Measurements from ENCODE around the gene SPTBN4.
A peak's percentile ranks its signal among the peaks of the same experiment; 100 is the strongest.
"Not testable (repeated sequence)": the region's sequence is repeated elsewhere in the genome, so short reads cannot be mapped to it uniquely, and the experiment has no call there.

Gene SPTBN4

GRCh38 chr19:40546153-40546841 is 79.5 kb downstream of the SPTBN4 start:
- H2BK12ac ChIP-seq (ENCODE audit: low read length); H3K4me2 ChIP-seq (ENCODE audit: low read length); H3K14ac ChIP-seq (ENCODE audit: low read length); H3K4ac ChIP-seq (ENCODE audit: low read depth, low read length); H2AK5ac ChIP-seq (ENCODE audit: low read length); H2BK5ac ChIP-seq (ENCODE audit: low read depth, low read length, poor library complexity); H4K12ac ChIP-seq (ENCODE audit: low read depth, low read length); H3K4me1 ChIP-seq (ENCODE audit: control insufficient read depth in 1 of 2, insufficient read depth in 2 of 2, low read length in 2 of 2); H4K8ac ChIP-seq (ENCODE audit: low read depth, low read length); H3K4me3 ChIP-seq (ENCODE audit: low read depth, low read length); H3K9ac ChIP-seq (ENCODE audit: low read length); H3K36me3 ChIP-seq (ENCODE audit: control insufficient read depth in 1 of 2, insufficient read depth in 2 of 2, low read length in 2 of 2); H4K91ac ChIP-seq (ENCODE audit: low read depth, low read length); H3K18ac ChIP-seq (ENCODE audit: low read length); H3K9me3 ChIP-seq (ENCODE audit: insufficient read depth, low read depth, low read length); H3K27ac ChIP-seq (ENCODE audit: low read depth, low read length); H3K27me3 ChIP-seq (ENCODE audit: insufficient read depth, low read length); H2BK120ac ChIP-seq (ENCODE audit: insufficient read depth, low read length, poor library complexity); DNase-seq; H3K23ac ChIP-seq (ENCODE audit: low read length); H2AFZ ChIP-seq (ENCODE audit: insufficient read depth, low read length, poor library complexity); H3K79me1 ChIP-seq (ENCODE audit: low read length); H3K79me2 ChIP-seq (ENCODE audit: control insufficient read depth, insufficient read depth, low read length, poor library complexity): not testable (repeated sequence)
- WGBS (ENCODE audit: extremely low coverage, insufficient coverage, insufficient read length), result no CpG with 5 or more reads among the region's 3 CpGs

- not testable (repeated sequence) for H2AK5ac ChIP-seq (ENCODE audit: low read length); H3K27ac ChIP-seq (ENCODE audit: low read depth, low read length); H4K8ac ChIP-seq (ENCODE audit: low read depth, low read length); H3K27me3 ChIP-seq (ENCODE audit: insufficient read depth, low read length); H3K79me1 ChIP-seq (ENCODE audit: low read length); H4K91ac ChIP-seq (ENCODE audit: low read depth, low read length); H3K23ac ChIP-seq (ENCODE audit: low read length); H2BK12ac ChIP-seq (ENCODE audit: low read length); H3K79me2 ChIP-seq (ENCODE audit: control insufficient read depth, insufficient read depth, low read length, poor library complexity); H3K18ac ChIP-seq (ENCODE audit: low read length); H4K12ac ChIP-seq (ENCODE audit: low read depth, low read length); H3K36me3 ChIP-seq (ENCODE audit: control insufficient read depth in 1 of 2, insufficient read depth in 2 of 2, low read length in 2 of 2); H3K4me2 ChIP-seq (ENCODE audit: low read length); H3K4ac ChIP-seq (ENCODE audit: low read depth, low read length); H3K9me3 ChIP-seq (ENCODE audit: insufficient read depth, low read depth, low read length); DNase-seq; H3K14ac ChIP-seq (ENCODE audit: low read length); H2BK120ac ChIP-seq (ENCODE audit: insufficient read depth, low read length, poor library complexity); H3K9ac ChIP-seq (ENCODE audit: low read length); H2BK5ac ChIP-seq (ENCODE audit: low read depth, low read length, poor library complexity); H2AFZ ChIP-seq (ENCODE audit: insufficient read depth, low read length, poor library complexity); H3K4me3 ChIP-seq (ENCODE audit: low read depth, low read length); H3K4me1 ChIP-seq (ENCODE audit: control insufficient read depth in 1 of 2, insufficient read depth in 2 of 2, low read length in 2 of 2)
- WGBS (ENCODE audit: extremely low coverage, insufficient coverage, insufficient read length), result no CpG with 5 or more reads among the region's 4 CpGs
Measured at GRCh38 chr19:40547190-40547589, 80.4 kb downstream of the SPTBN4 start.

GRCh38 chr19:40547836-40548235 is 81.0 kb downstream of the SPTBN4 start:
- Histone ChIP-seq H3K4me2 (ENCODE audit: low read length) (no peak overlapping the region), H3K4me1 (ENCODE audit: control insufficient read depth in 1 of 2, insufficient read depth in 2 of 2, low read length in 2 of 2) (peaks cover 0 to 2% of the 10 kb centered on the region in 2 experiments), H2AK5ac (ENCODE audit: low read length) (no peak overlapping the region), H3K27me3 (ENCODE audit: insufficient read depth, low read length) (no peaks in the 10 kb centered on the region), H3K9ac (ENCODE audit: low read length) (no peak overlapping the region), H3K27ac (ENCODE audit: low read depth, low read length) (no peak overlapping the region), H4K12ac (ENCODE audit: low read depth, low read length) (no peak overlapping the region), H3K79me1 (ENCODE audit: low read length) (no peaks in the 10 kb centered on the region), H3K14ac (ENCODE audit: low read length) (no peak overlapping the region), H3K4ac (ENCODE audit: low read depth, low read length) (no peak overlapping the region), H2BK12ac (ENCODE audit: low read length) (no peak overlapping the region), H2BK120ac (ENCODE audit: insufficient read depth, low read length, poor library complexity) (no peak overlapping the region), H2BK5ac (ENCODE audit: low read depth, low read length, poor library complexity) (no peak overlapping the region), H4K91ac (ENCODE audit: low read depth, low read length) (no peak overlapping the region), H4K8ac (ENCODE audit: low read depth, low read length) (no peak overlapping the region), H3K79me2 (ENCODE audit: control insufficient read depth, insufficient read depth, low read length, poor library complexity) (no peaks in the 10 kb centered on the region), H3K36me3 (ENCODE audit: control insufficient read depth in 1 of 2, insufficient read depth in 2 of 2, low read length in 2 of 2) (no peaks in the 10 kb centered on the region), H3K23ac (ENCODE audit: low read length) (no peak overlapping the region), H3K18ac (ENCODE audit: low read length) (no peak overlapping the region), H3K9me3 (ENCODE audit: insufficient read depth, low read depth, low read length) (no peaks in the 10 kb centered on the region), H2AFZ (ENCODE audit: insufficient read depth, low read length, poor library complexity) (no peak overlapping the region), H3K4me3 (ENCODE audit: low read depth, low read length) (no peak overlapping the region)
- no CpG with 5 or more reads among the region's 1 CpG for WGBS (ENCODE audit: extremely low coverage, insufficient coverage, insufficient read length)
- DNase-seq, result no peak

GRCh38 chr19:40549007-40549708 is 82.4 kb downstream of the SPTBN4 start:
- Histone ChIP-seq H3K4ac (ENCODE audit: low read depth, low read length) (no peak overlapping the region), H2AK5ac (ENCODE audit: low read length) (no peak overlapping the region), H3K79me2 (ENCODE audit: control insufficient read depth, insufficient read depth, low read length, poor library complexity) (no peaks in the 10 kb centered on the region), H2BK5ac (ENCODE audit: low read depth, low read length, poor library complexity) (no peak overlapping the region), H2BK120ac (ENCODE audit: insufficient read depth, low read length, poor library complexity) (no peak overlapping the region), H4K8ac (ENCODE audit: low read depth, low read length) (no peak overlapping the region), H4K12ac (ENCODE audit: low read depth, low read length) (no peak overlapping the region), H3K18ac (ENCODE audit: low read length) (no peak overlapping the region), H3K4me2 (ENCODE audit: low read length) (peak overlapping the region; percentile 36), H3K23ac (ENCODE audit: low read length) (no peak overlapping the region), H2AFZ (ENCODE audit: insufficient read depth, low read length, poor library complexity) (peak overlapping the region; percentile 69), H3K4me3 (ENCODE audit: low read depth, low read length) (no peak overlapping the region), H3K14ac (ENCODE audit: low read length) (peak overlapping the region; percentile 45), H3K9me3 (ENCODE audit: insufficient read depth, low read depth, low read length) (peaks cover 1% of the 10 kb centered on the region), H3K4me1 (ENCODE audit: control insufficient read depth in 1 of 2, insufficient read depth in 2 of 2, low read length in 2 of 2) (peaks cover 0 to 2% of the 10 kb centered on the region in 2 experiments), H3K27me3 (ENCODE audit: insufficient read depth, low read length) (peaks cover under 1% of the 10 kb centered on the region), H2BK12ac (ENCODE audit: low read length) (no peak overlapping the region), H3K79me1 (ENCODE audit: low read length) (no peaks in the 10 kb centered on the region), H3K27ac (ENCODE audit: low read depth, low read length) (no peak overlapping the region), H3K9ac (ENCODE audit: low read length) (no peak overlapping the region), H4K91ac (ENCODE audit: low read depth, low read length) (no peak overlapping the region), H3K36me3 (ENCODE audit: control insufficient read depth in 1 of 2, insufficient read depth in 2 of 2, low read length in 2 of 2) (no peaks in the 10 kb centered on the region)
- whole genome bisulfite sequencing (ENCODE audit: extremely low coverage, insufficient coverage, insufficient read length), result no CpG with 5 or more reads among the region's 43 CpGs
- peak; percentile 56 to 66 for DNase-seq

Data from trophoblast cell (in vitro differentiated cells and primary cell).